Panc1 (cell line): ENCODE data around the gene CYP11A1. TPM values are rescaled to one million over a fixed set of nuclear protein-coding genes. Genes with fewer than 3 reads are reported as not detected.

Source experiments
- ATAC-seq: fragments of 200-7000 bp; cut with Tn5 transposase; 2 replicates; pipeline ENCODE4 v1.9.1; 2020; ENCODE audit warnings: mild to moderate bottlenecking, moderate library complexity
- BruUV-seq: library from RNA; stranded (reverse); fragments of 400-500 nt; replicated peaks from 2 replicates; lab custom pipeline; 2021; lab: Mats Ljungman, UMichigan
- CTCF ChIA-PET: fragments of 300-600 bp; sonication (Branson Sonifier 250); formaldehyde crosslinking; loops from one replicate; lab custom pipeline; 2022; ENCODE audit warnings: antibody characterized with exemption; lab: Charles Lee
- POLR2A ChIA-PET: fragments of 300-600 bp; sonication (Branson Sonifier 250); formaldehyde crosslinking; loops from one replicate; lab custom pipeline; 2022; ENCODE audit warnings: antibody characterized with exemption; lab: Charles Lee
- DNase-seq: peaks from one replicate; pipeline ENCODE4 v3.0.0-alpha.2; 2010; ENCODE audit warnings: low read depth, low spot score
- H3K27ac ChIP-seq: 2 replicates; pipeline ENCODE4 v1.5.1; 2011; ENCODE audit warnings: mild to moderate bottlenecking, low read length, inconsistent platforms
- H3K27me3 ChIP-seq: fragments of 200-500 bp; sonication (Bioruptor generic); 2 replicates; pipeline ENCODE4 v1.6.0; 2014; ENCODE audit warnings: low read length, inconsistent platforms; ENCODE audit not compliant: control insufficient read depth, insufficient read depth
- H3K36me3 ChIP-seq: fragments of 200-500 bp; sonication (Bioruptor generic); 2 replicates; pipeline ENCODE4 v1.5.1; 2014; ENCODE audit warnings: inconsistent platforms, mild to moderate bottlenecking, low read length, moderate library complexity; ENCODE audit not compliant: control insufficient read depth, insufficient read depth
- H3K4me1 ChIP-seq: 2 replicates; pipeline ENCODE4 v1.5.1; 2011; ENCODE audit warnings: inconsistent platforms, mild to moderate bottlenecking, low read length, moderate library complexity; ENCODE audit not compliant: control insufficient read depth, insufficient read depth
- H3K4me3 ChIP-seq, 2 experiments: 2 replicates each; pipeline ENCODE4 v1.5.1; 2011 to 2012; ENCODE audit warnings: low read depth in 2 of 2, low read length in 2 of 2, mild to moderate bottlenecking in 2 of 2, inconsistent platforms in 1 of 2, moderate library complexity in 1 of 2
- H3K9me3 ChIP-seq: fragments of 200-500 bp; sonication (Bioruptor generic); 2 replicates; pipeline ENCODE4 v1.5.1; 2014; ENCODE audit warnings: low read depth, mild to moderate bottlenecking, inconsistent platforms, low read length, moderate library complexity; ENCODE audit not compliant: control insufficient read depth, insufficient read depth
- POLR2AphosphoS5 ChIP-seq: IDR thresholded peaks from 2 replicates; pipeline ENCODE4 v1.6.1; 2012; ENCODE audit warnings: mild to moderate bottlenecking, low read depth, low read length, moderate library complexity
- SIN3A ChIP-seq: IDR thresholded peaks from 2 replicates; pipeline ENCODE4 v1.6.1; 2012; ENCODE audit warnings: low read depth, mild to moderate bottlenecking, low read length, moderate library complexity, borderline replicate concordance; ENCODE audit not compliant: insufficient read depth
- TCF7L2 ChIP-seq: IDR thresholded peaks from 2 replicates; pipeline ENCODE4 v1.6.1; 2011; ENCODE audit warnings: mild to moderate bottlenecking, low read depth, low read length, inconsistent platforms
- in situ Hi-C: cut with HindIII; loops from 2 replicates; pipeline ENCODE4 v1.10.0; 2016; ENCODE audit warnings: low sequenced_read_pairs, low pct_unique_long_range_greater_than_20kb
- intact Hi-C: fragments of 100-400 bp; cut with micrococcal nuclease; formaldehyde crosslinking; loops from one replicate; pipeline ENCODE4 v1.10.0; 2022; ENCODE audit not compliant: unreplicated experiment
- total RNA-seq: library from RNA; stranded (reverse); gene quantifications from one replicate; pipeline ENCODE4 v1.2.1, GENCODE V29; 2021; ENCODE audit not compliant: unreplicated experiment
- TF ChIP-seq, protein P1 (sequence below): fragments of 450-650 bp; IDR thresholded peaks from 2 replicates; pipeline ENCODE4 v1.5.1; 2017; ENCODE audit warnings: mild to moderate bottlenecking
- TF ChIP-seq, protein P2 (sequence below), 2 experiments: IDR thresholded peaks; 2 replicates each; pipeline ENCODE4 v1.6.1; 2011 to 2012; ENCODE audit warnings: low read depth in 2 of 2, control low read depth in 1 of 2, low read length in 1 of 2, mild to moderate bottlenecking in 1 of 2, moderate library complexity in 1 of 2; ENCODE audit not compliant: insufficient read depth in 1 of 2

The CYP11A1 gene
- total RNA-seq, 1 experiment from 2014 or later, result 0.57 TPM

DNA sequence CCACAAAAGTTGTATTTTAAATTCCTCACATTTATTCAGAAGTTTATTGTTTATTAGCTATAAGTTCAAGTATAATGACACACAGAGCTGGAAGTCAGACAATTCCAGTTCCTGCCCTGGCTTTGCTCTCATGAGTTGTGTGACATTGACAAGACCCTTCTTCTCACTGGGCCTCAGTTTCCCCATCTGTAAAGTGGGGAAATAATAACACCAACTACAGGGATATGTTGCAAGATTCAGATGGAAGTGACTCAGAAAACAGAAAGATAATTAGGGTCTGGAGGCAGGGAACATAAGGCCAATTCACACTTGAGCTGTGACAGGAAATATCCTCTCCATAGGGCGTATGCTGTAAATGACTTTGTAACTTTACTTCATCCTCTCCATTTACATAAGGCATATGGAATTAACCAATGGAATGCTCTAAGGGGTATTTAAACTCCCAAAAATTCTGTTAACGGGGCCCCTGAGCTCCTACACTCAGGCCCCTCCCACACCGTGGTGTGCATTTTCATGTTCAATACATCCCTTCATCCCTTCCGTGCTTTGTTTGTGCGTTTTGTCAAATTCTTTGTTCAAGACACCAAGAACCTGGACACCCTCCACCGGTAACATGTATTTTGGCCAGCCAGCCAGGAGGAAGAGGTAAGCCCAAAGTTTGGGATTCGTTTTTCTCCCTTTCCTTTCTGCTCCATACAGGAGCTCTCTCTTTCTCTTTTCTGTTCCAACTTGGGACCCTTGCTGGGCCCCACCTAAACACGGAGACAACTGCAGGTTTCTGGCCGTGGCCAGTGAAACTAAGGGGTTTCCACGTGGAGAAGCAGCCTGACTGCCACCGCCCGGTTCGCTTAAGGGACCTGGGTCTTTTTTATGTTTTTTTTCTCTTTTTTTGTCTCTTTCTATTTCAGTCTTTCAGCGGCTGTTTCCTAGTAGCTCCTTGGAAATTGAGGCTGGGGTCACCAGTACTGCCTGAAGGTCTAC, 16.9 kb downstream of the CYP11A1 start:
- intact Hi-C loops (no loop called here), in situ Hi-C loops (no loop called here)
- DNase-seq (no peak), ATAC-seq (no peak)
- H3K27me3 ChIP-seq, result no peaks in the 10 kb centered on the region
- H3K27ac ChIP-seq, result no peak overlapping the region
- no peaks in the 10 kb centered on the region for H3K36me3 ChIP-seq
- H3K4me3 ChIP-seq, result no peak overlapping the region
- no TSS peak for BruUV-seq
- ChIA-PET CTCF (interaction anchor here (0.5 kb wide), 1 partner anchor 39 kb away, joined by 3 read pairs; no protein-coding TSS in a partner anchor), POLR2A (no interaction called here)
- TF ChIP-seq TCF7L2 (no peak), POLR2AphosphoS5 (no peak), SIN3A (no peak)
- TF ChIP-seq, protein P1, sequence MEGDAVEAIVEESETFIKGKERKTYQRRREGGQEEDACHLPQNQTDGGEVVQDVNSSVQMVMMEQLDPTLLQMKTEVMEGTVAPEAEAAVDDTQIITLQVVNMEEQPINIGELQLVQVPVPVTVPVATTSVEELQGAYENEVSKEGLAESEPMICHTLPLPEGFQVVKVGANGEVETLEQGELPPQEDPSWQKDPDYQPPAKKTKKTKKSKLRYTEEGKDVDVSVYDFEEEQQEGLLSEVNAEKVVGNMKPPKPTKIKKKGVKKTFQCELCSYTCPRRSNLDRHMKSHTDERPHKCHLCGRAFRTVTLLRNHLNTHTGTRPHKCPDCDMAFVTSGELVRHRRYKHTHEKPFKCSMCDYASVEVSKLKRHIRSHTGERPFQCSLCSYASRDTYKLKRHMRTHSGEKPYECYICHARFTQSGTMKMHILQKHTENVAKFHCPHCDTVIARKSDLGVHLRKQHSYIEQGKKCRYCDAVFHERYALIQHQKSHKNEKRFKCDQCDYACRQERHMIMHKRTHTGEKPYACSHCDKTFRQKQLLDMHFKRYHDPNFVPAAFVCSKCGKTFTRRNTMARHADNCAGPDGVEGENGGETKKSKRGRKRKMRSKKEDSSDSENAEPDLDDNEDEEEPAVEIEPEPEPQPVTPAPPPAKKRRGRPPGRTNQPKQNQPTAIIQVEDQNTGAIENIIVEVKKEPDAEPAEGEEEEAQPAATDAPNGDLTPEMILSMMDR, result no peak
- TF ChIP-seq, protein P2, sequence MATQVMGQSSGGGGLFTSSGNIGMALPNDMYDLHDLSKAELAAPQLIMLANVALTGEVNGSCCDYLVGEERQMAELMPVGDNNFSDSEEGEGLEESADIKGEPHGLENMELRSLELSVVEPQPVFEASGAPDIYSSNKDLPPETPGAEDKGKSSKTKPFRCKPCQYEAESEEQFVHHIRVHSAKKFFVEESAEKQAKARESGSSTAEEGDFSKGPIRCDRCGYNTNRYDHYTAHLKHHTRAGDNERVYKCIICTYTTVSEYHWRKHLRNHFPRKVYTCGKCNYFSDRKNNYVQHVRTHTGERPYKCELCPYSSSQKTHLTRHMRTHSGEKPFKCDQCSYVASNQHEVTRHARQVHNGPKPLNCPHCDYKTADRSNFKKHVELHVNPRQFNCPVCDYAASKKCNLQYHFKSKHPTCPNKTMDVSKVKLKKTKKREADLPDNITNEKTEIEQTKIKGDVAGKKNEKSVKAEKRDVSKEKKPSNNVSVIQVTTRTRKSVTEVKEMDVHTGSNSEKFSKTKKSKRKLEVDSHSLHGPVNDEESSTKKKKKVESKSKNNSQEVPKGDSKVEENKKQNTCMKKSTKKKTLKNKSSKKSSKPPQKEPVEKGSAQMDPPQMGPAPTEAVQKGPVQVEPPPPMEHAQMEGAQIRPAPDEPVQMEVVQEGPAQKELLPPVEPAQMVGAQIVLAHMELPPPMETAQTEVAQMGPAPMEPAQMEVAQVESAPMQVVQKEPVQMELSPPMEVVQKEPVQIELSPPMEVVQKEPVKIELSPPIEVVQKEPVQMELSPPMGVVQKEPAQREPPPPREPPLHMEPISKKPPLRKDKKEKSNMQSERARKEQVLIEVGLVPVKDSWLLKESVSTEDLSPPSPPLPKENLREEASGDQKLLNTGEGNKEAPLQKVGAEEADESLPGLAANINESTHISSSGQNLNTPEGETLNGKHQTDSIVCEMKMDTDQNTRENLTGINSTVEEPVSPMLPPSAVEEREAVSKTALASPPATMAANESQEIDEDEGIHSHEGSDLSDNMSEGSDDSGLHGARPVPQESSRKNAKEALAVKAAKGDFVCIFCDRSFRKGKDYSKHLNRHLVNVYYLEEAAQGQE (IDR thresholded peaks at IDR 0.05; ENCODE audit: insufficient read depth in 1 of 2, low read depth in 2 of 2, low read length in 1 of 2), result no peak
- no peaks in the 10 kb centered on the region for H3K9me3 ChIP-seq
- H3K4me1 ChIP-seq, result no peaks in the 10 kb centered on the region

DNA sequence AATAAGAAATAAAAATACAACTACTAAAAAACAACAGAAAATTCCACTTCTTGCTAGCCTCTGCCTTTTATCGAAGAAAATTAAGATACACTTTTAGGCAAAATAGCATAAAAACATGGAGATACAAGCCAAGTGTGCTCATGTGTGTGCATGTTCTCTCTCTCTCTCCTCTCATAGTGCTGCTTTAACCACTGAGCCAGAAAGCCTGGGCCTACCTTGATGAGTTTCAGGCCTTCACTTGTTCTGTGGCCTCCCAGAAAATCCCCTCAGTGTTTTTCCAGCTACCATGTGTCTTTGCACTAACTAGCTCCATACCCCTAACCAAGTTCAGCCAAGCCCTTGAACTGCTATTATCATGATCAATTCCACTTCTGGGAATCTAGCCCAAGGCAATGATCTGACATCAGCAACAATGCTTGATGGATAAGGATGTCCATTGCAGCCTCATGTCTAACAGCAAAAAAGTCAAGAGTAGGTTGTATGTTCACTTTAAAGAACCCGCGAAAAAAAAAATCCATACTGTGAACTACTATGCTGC, 18.1 kb downstream of the CYP11A1 start:
- DNase-seq (no peak), ATAC-seq (no peak)
- Histone ChIP-seq H3K4me1 (no peaks in the 10 kb centered on the region), H3K4me3 (no peak overlapping the region), H3K27me3 (no peaks in the 10 kb centered on the region), H3K27ac (no peak overlapping the region), H3K9me3 (no peaks in the 10 kb centered on the region), H3K36me3 (no peaks in the 10 kb centered on the region)
- in situ Hi-C loops, result no loop called here
- POLR2A ChIA-PET, result interaction anchor here (0.5 kb wide), 1 partner anchor 120 kb away, joined by 5 read pairs; no protein-coding TSS in a partner anchor
- no TSS peak for BruUV-seq
- CTCF ChIA-PET, result no interaction called here
- intact Hi-C loops, result no loop called here
- TF ChIP-seq TCF7L2, result no peak
- no peak for TF ChIP-seq SIN3A
- TF ChIP-seq, protein P1, result no peak
- no peak for TF ChIP-seq POLR2AphosphoS5
- TF ChIP-seq, protein P2 (IDR thresholded peaks at IDR 0.05; ENCODE audit: insufficient read depth in 1 of 2, low read depth in 2 of 2, low read length in 1 of 2), result no peak
